ENCODE measurements around the gene SLC7A7.
"Not testable (repeated sequence)": the region's sequence is repeated elsewhere in the genome, so short reads cannot be mapped to it uniquely, and the experiment has no call there.

Gene SLC7A7

DNA sequence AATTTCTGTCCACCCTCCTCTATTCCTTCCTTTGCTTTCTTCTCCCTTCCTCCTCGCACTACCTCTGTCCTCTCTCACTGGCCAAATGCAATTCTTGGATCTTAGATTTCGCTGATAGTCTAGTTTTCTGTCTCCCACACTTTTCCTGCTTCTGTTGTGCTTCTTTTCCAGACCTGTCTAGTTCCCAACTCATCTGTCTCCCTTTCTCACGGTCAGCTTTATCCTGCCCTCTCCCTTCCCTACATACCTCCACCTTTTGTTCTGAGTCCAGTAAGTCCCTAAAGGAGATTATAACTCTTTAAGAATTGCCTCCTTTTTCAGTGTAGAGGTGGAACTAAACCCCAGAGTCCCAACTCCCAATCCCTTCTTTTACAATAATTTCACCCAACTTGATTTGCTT is 20.3 kb upstream of the SLC7A7 start:
- no peak overlapping the region for H3K27ac ChIP-seq (ENCODE audit: low read length)
- H3K27me3 ChIP-seq (replicated peaks; ENCODE audit: insufficient read depth, low read length): peaks cover 6% of the 10 kb centered on the region; the same call in 1 of the 2 replicates
- H3K79me2 ChIP-seq (ENCODE audit: low read length): peaks cover 5% of the 10 kb centered on the region
- H3K9ac ChIP-seq (ENCODE audit: low read length): no peak overlapping the region
- no peak overlapping the region for H3K4me3 ChIP-seq (ENCODE audit: low read length)
- DNase-seq: no peak
- no peaks in the 10 kb centered on the region for H3K36me3 ChIP-seq (replicated peaks; ENCODE audit: insufficient read depth, low read length)
- no peaks in the 10 kb centered on the region for H3K4me1 ChIP-seq (ENCODE audit: low read length)
- H3K9me2 ChIP-seq (replicated peaks; ENCODE audit: insufficient read depth, low read length): no peaks in the 10 kb centered on the region
- TF ChIP-seq EZH2 (optimal IDR thresholded peaks at IDR 0.05; ENCODE audit: low read depth, low read length) (no peak), EZH2phosphoT487 (IDR thresholded peaks at IDR 0.05; ENCODE audit: low read length) (no peak)
- TF ChIP-seq, protein P1, sequence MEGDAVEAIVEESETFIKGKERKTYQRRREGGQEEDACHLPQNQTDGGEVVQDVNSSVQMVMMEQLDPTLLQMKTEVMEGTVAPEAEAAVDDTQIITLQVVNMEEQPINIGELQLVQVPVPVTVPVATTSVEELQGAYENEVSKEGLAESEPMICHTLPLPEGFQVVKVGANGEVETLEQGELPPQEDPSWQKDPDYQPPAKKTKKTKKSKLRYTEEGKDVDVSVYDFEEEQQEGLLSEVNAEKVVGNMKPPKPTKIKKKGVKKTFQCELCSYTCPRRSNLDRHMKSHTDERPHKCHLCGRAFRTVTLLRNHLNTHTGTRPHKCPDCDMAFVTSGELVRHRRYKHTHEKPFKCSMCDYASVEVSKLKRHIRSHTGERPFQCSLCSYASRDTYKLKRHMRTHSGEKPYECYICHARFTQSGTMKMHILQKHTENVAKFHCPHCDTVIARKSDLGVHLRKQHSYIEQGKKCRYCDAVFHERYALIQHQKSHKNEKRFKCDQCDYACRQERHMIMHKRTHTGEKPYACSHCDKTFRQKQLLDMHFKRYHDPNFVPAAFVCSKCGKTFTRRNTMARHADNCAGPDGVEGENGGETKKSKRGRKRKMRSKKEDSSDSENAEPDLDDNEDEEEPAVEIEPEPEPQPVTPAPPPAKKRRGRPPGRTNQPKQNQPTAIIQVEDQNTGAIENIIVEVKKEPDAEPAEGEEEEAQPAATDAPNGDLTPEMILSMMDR (IDR thresholded peaks at IDR 0.05; ENCODE audit: low read length): no peak
- no peaks in the 10 kb centered on the region for H4K20me1 ChIP-seq (ENCODE audit: insufficient read depth, low read length)
- H3K4me2 ChIP-seq (ENCODE audit: low read depth, low read length): no peak overlapping the region
- H2AFZ ChIP-seq (ENCODE audit: low read length): no peak overlapping the region
- H3F3A ChIP-seq (ENCODE audit: insufficient read depth, low read length): no peaks in the 10 kb centered on the region
- H3K9me3 ChIP-seq (replicated peaks; ENCODE audit: insufficient read depth, low read length): no peaks in the 10 kb centered on the region

DNA sequence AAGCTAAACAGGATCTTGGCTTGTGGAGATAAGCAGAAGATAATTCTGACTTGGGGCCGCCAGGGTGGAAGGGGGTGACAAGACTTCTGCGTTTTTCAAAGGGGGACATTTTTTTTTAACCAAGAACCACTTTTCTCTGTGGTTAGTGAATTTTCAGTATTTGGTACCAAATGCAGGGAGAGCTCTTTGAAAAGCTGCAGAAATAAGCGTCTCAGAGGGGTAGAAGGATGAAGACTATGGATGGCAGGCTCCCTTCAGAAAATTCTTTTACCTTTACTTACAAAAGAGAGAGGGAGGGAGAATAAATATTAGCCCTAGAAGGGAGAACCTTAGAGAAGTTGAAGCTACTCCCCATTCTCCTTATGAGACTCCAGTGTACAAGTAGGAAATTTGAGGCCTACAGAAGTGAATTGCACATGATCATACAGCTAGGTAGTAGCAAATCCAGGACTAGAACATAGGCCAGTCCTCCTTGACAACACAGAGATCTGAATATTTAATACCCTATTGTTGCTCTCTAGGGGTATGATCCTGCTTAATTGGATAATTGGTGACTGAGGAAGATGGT is 15.3 kb upstream of the SLC7A7 start:
- no peak overlapping the region for H3K27ac ChIP-seq (ENCODE audit: low read length)
- no peaks in the 10 kb centered on the region for H3K36me3 ChIP-seq (replicated peaks; ENCODE audit: insufficient read depth, low read length)
- peak overlapping the region; percentile 59; the same call in 1 of the 2 replicates for H3K4me2 ChIP-seq (ENCODE audit: low read depth, low read length)
- no peaks in the 10 kb centered on the region for H4K20me1 ChIP-seq (ENCODE audit: insufficient read depth, low read length)
- no peaks in the 10 kb centered on the region for H3K4me1 ChIP-seq (ENCODE audit: low read length)
- no peaks in the 10 kb centered on the region for H3K9me3 ChIP-seq (replicated peaks; ENCODE audit: insufficient read depth, low read length)
- no peaks in the 10 kb centered on the region for H3K27me3 ChIP-seq (replicated peaks; ENCODE audit: insufficient read depth, low read length)
- H3K9ac ChIP-seq (ENCODE audit: low read length): peak overlapping the region; percentile 87; the same call in 1 of the 2 replicates
- peak overlapping the region; percentile 85 for H3K4me3 ChIP-seq (ENCODE audit: low read length)
- H3K79me2 ChIP-seq (ENCODE audit: low read length): peaks cover 13% of the 10 kb centered on the region
- no peaks in the 10 kb centered on the region for H3K9me2 ChIP-seq (replicated peaks; ENCODE audit: insufficient read depth, low read length)
- H2AFZ ChIP-seq (ENCODE audit: low read length): peak overlapping the region; percentile 94
- H3F3A ChIP-seq (ENCODE audit: insufficient read depth, low read length): no peaks in the 10 kb centered on the region
- DNase-seq: no peak
- TF ChIP-seq EZH2phosphoT487 (IDR thresholded peaks at IDR 0.05; ENCODE audit: low read length) (no peak), EZH2 (optimal IDR thresholded peaks at IDR 0.05; ENCODE audit: low read depth, low read length) (no peak)
- TF ChIP-seq, protein P1 (IDR thresholded peaks at IDR 0.05; ENCODE audit: low read length): no peak

DNA sequence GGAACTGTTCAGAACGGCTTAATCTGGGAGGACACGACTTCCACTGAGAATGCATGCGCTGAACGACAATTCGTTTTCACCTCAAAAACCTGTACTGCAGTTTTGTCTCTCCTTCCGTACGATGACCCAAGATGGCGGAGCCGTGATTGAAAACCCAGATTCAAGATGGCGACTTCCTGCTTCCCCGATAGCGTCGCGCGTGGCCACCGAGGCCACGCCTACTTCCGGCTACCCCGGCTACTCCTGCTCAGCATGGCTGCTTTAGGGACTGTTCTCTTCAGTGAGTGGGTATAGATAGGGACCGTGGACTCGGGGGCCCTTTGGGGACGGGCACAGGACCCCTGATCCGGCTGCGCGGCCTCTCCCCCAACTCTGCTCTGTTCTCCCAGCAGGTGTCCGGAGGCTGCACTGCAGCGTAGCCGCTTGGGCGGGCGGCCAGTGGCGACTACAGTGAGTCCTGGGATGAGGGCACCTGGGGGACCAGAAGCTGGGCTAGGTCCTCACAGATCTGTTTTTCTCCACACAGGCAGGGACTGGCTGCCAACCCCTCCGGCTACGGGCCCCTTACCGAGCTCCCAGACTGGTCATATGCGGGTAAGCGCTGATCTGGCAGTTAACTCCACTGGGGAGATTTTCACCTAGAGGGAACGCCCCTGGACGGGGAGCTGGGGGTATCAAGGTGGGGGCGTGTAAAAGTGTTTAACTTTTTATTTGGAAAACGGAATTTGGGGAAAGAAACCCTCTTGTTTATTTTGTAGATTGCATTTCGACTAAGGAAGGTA is 14.6 kb upstream of the SLC7A7 start, which contains the start of gene MRPL52:
Gene MRPL52, plus strand, starts transcription at position 227 of the 782 bp plus-strand sequence. Its CDS starts 26 bp downstream, at position 253.
- H3K27me3 ChIP-seq (replicated peaks; ENCODE audit: insufficient read depth, low read length): no peaks in the 10 kb centered on the region
- peak within 1 kb of the TSS; percentile 87 for H3K9ac ChIP-seq (ENCODE audit: low read length)
- no peaks in the 10 kb centered on the region for H3K9me3 ChIP-seq (replicated peaks; ENCODE audit: insufficient read depth, low read length)
- no peaks in the 10 kb centered on the region for H3F3A ChIP-seq (ENCODE audit: insufficient read depth, low read length)
- H3K4me1 ChIP-seq (ENCODE audit: low read length): 0 out of 2 replicates have a peak, but pooled peaks cover 2% of the 10 kb centered on the region
- peak within 1 kb of the TSS; percentile 94 for H2AFZ ChIP-seq (ENCODE audit: low read length)
- peak within 1 kb of the TSS; percentile 85 for H3K4me3 ChIP-seq (ENCODE audit: low read length)
- TF ChIP-seq, protein P1 (IDR thresholded peaks at IDR 0.05; ENCODE audit: low read length): no peak
- TF ChIP-seq EZH2phosphoT487 (IDR thresholded peaks at IDR 0.05; ENCODE audit: low read length) (no peak), EZH2 (optimal IDR thresholded peaks at IDR 0.05; ENCODE audit: low read depth, low read length) (no peak)
- peaks cover 13% of the 10 kb centered on the region for H3K79me2 ChIP-seq (ENCODE audit: low read length)
- H4K20me1 ChIP-seq (ENCODE audit: insufficient read depth, low read length): no peaks in the 10 kb centered on the region
- peak within 1 kb of the TSS; percentile 59 for H3K4me2 ChIP-seq (ENCODE audit: low read depth, low read length)
- peak within 1 kb of the TSS; percentile 49; the same call in 1 of the 2 replicates for H3K27ac ChIP-seq (ENCODE audit: low read length)
- DNase-seq: peak; percentile 81
- no peaks in the 10 kb centered on the region for H3K36me3 ChIP-seq (replicated peaks; ENCODE audit: insufficient read depth, low read length)
- H3K9me2 ChIP-seq (replicated peaks; ENCODE audit: insufficient read depth, low read length): no peaks in the 10 kb centered on the region

DNA sequence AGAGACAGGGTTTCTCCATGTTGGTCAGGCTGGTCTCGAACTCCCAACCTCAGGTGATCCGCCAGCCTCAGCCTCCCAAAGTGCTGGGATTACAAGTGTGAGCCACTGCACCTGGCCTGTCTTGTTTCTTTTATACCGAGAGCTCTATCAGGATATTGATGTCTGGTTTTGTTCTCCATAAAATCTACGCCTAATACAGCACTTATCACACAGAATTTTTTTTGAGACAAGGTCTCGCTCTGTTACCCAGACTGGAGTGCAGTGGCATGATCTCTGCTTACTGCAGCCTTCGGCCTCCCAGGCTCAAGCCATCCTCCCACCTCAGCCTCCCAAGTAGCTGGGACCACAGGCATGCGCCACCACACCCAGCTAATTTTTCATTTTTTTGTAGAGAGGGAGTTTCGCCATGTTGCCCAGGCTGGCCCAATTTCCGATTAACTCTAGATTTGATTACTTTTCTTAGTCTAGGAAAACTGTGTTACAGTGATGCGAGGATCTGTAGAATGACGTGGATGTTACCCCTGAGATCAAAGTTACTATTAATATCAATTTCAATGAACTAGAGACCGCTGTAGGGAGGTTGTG is 13.9 kb upstream of the SLC7A7 start:
- H3K9me3 ChIP-seq (replicated peaks; ENCODE audit: insufficient read depth, low read length); H3K4me1 ChIP-seq (ENCODE audit: low read length); H3K9me2 ChIP-seq (replicated peaks; ENCODE audit: insufficient read depth, low read length); H3K27me3 ChIP-seq (replicated peaks; ENCODE audit: insufficient read depth, low read length); H4K20me1 ChIP-seq (ENCODE audit: insufficient read depth, low read length); H3K36me3 ChIP-seq (replicated peaks; ENCODE audit: insufficient read depth, low read length); H3F3A ChIP-seq (ENCODE audit: insufficient read depth, low read length); DNase-seq: not testable (repeated sequence)
- peaks cover 13% of the 10 kb centered on the region for H3K79me2 ChIP-seq (ENCODE audit: low read length)
- H3K27ac ChIP-seq (ENCODE audit: low read length): peak overlapping the region; percentile 49; the same call in 1 of the 2 replicates
- peak overlapping the region; percentile 52 for H3K4me2 ChIP-seq (ENCODE audit: low read depth, low read length)
- H3K9ac ChIP-seq (ENCODE audit: low read length): peak overlapping the region; percentile 87
- peak overlapping the region; percentile 85 for H3K4me3 ChIP-seq (ENCODE audit: low read length)
- peak overlapping the region; percentile 82; the same call in 1 of the 2 replicates for H2AFZ ChIP-seq (ENCODE audit: low read length)
